ENCODE results near the gene IQCE. TPM values are rescaled to one million over a fixed set of nuclear protein-coding genes. Genes with fewer than 3 reads are reported as not detected.
"Not testable (repeated sequence)": the region's sequence is repeated elsewhere in the genome, so short reads cannot be mapped to it uniquely, and the experiment has no call there.

IQCE gene
- total RNA-seq, 1 donor from 2014 or later, result 25.7 TPM

GRCh38 chr7:2607923-2608904 lies 49.4 kb downstream of the IQCE start:
- TF ChIP-seq, protein P1, sequence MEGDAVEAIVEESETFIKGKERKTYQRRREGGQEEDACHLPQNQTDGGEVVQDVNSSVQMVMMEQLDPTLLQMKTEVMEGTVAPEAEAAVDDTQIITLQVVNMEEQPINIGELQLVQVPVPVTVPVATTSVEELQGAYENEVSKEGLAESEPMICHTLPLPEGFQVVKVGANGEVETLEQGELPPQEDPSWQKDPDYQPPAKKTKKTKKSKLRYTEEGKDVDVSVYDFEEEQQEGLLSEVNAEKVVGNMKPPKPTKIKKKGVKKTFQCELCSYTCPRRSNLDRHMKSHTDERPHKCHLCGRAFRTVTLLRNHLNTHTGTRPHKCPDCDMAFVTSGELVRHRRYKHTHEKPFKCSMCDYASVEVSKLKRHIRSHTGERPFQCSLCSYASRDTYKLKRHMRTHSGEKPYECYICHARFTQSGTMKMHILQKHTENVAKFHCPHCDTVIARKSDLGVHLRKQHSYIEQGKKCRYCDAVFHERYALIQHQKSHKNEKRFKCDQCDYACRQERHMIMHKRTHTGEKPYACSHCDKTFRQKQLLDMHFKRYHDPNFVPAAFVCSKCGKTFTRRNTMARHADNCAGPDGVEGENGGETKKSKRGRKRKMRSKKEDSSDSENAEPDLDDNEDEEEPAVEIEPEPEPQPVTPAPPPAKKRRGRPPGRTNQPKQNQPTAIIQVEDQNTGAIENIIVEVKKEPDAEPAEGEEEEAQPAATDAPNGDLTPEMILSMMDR (conservative IDR thresholded peaks at IDR 0.05), result no peak
- Mint-ChIP-seq H3K9me3 (no peaks in the 10 kb centered on the region), H3K27ac (no peak overlapping the region), H3K4me3 (peak overlapping the region; percentile 21), H3K27me3 (no peaks in the 10 kb centered on the region), H3K4me1 (ENCODE audit: unreplicated experiment) (peaks cover 16% of the 10 kb centered on the region), H3K36me3 (no peaks in the 10 kb centered on the region)
- no peak for DNase-seq (ENCODE audit: extremely low spot score, unreplicated experiment)

- Mint-ChIP-seq H3K9me3 (no peaks in the 10 kb centered on the region), H3K4me3 (no peak overlapping the region), H3K27ac (no peak overlapping the region), H3K36me3 (no peaks in the 10 kb centered on the region), H3K27me3 (no peaks in the 10 kb centered on the region), H3K4me1 (ENCODE audit: unreplicated experiment) (peaks cover 23% of the 10 kb centered on the region)
- DNase-seq (ENCODE audit: extremely low spot score, unreplicated experiment), result no peak
- TF ChIP-seq, protein P1 (conservative IDR thresholded peaks at IDR 0.05), result peak; percentile 69
Measured at GRCh38 chr7:2608921-2609411, 50.2 kb downstream of the IQCE start.

DNA sequence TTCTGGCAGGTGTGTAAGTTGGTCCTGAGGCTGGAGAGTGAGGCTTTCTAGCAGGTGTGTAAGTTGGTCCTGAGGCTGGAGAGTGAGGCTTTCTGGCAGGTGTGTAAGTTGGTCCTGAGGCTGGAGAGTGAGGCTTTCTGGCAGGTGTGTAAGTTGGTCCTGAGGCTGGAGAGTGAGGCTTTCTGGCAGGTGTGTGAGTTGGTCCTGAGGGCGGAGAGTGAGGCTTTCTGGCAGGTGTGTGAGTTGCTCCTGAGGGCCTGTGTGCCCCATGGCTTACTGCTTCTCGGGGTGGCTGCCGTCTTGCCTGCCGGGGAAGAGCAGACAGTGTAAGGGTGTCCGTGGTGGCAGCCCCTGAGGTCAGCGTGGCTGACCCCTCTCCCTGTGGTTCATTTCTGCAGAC lies 50.9 kb downstream of the IQCE start:
- H3K27me3 Mint-ChIP-seq; H3K27ac Mint-ChIP-seq; DNase-seq (ENCODE audit: extremely low spot score, unreplicated experiment); H3K9me3 Mint-ChIP-seq; H3K36me3 Mint-ChIP-seq; H3K4me3 Mint-ChIP-seq: not testable (repeated sequence)
- peaks cover 29% of the 10 kb centered on the region for H3K4me1 Mint-ChIP-seq (ENCODE audit: unreplicated experiment)

GRCh38 chr7:2610466-2610865 lies 51.7 kb downstream of the IQCE start:
- peaks cover 35% of the 10 kb centered on the region for H3K4me1 Mint-ChIP-seq (ENCODE audit: unreplicated experiment)
- H3K4me3 Mint-ChIP-seq, result no peak overlapping the region
- no peak for DNase-seq (ENCODE audit: extremely low spot score, unreplicated experiment)
- H3K9me3 Mint-ChIP-seq, result no peaks in the 10 kb centered on the region
- no peaks in the 10 kb centered on the region for H3K27me3 Mint-ChIP-seq
- TF ChIP-seq, protein P1 (conservative IDR thresholded peaks at IDR 0.05), result no peak
- H3K27ac Mint-ChIP-seq, result peak overlapping the region; percentile 76
- H3K36me3 Mint-ChIP-seq, result no peaks in the 10 kb centered on the region

DNA sequence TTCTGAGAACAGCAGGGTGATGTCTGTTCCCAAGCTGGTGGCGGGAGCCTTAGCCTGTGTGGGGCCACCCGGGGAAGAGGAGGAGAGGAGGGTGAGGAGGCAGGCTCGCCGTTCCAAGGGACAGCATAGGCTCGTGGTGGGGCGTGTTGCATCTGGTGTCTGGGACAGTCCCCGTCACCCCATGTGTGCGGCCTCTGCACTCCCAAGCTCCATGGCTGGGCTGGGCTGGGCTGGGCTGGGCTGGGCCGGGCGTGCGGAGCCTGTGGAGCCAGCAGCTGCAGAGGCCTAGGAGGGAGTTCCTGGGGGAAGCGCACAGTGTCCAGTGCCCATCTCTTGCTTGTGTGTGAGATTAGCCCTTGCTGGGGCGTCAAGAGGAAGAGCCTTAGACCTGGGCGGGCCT lies 52.1 kb downstream of the IQCE start:
- Mint-ChIP-seq H3K27me3 (no peaks in the 10 kb centered on the region), H3K4me1 (ENCODE audit: unreplicated experiment) (peaks cover 35% of the 10 kb centered on the region), H3K27ac (peak overlapping the region; percentile 76), H3K4me3 (no peak overlapping the region), H3K36me3 (no peaks in the 10 kb centered on the region), H3K9me3 (no peaks in the 10 kb centered on the region)
- DNase-seq (ENCODE audit: extremely low spot score, unreplicated experiment), result no peak
- TF ChIP-seq, protein P1 (conservative IDR thresholded peaks at IDR 0.05), result no peak

GRCh38 chr7:2611401-2611800 lies 52.6 kb downstream of the IQCE start:
- Mint-ChIP-seq H3K36me3 (no peaks in the 10 kb centered on the region), H3K4me1 (ENCODE audit: unreplicated experiment) (peaks cover 35% of the 10 kb centered on the region), H3K9me3 (no peaks in the 10 kb centered on the region), H3K27ac (no peak overlapping the region), H3K27me3 (no peaks in the 10 kb centered on the region), H3K4me3 (no peak overlapping the region)
- DNase-seq (ENCODE audit: extremely low spot score, unreplicated experiment), result no peak
- TF ChIP-seq, protein P1 (conservative IDR thresholded peaks at IDR 0.05), result no peak
